ENCODE measurements around the gene MICAL3.
"Not testable (repeated sequence)": the region's sequence is repeated elsewhere in the genome, so short reads cannot be mapped to it uniquely, and the experiment has no call there.

Gene MICAL3, protein sequence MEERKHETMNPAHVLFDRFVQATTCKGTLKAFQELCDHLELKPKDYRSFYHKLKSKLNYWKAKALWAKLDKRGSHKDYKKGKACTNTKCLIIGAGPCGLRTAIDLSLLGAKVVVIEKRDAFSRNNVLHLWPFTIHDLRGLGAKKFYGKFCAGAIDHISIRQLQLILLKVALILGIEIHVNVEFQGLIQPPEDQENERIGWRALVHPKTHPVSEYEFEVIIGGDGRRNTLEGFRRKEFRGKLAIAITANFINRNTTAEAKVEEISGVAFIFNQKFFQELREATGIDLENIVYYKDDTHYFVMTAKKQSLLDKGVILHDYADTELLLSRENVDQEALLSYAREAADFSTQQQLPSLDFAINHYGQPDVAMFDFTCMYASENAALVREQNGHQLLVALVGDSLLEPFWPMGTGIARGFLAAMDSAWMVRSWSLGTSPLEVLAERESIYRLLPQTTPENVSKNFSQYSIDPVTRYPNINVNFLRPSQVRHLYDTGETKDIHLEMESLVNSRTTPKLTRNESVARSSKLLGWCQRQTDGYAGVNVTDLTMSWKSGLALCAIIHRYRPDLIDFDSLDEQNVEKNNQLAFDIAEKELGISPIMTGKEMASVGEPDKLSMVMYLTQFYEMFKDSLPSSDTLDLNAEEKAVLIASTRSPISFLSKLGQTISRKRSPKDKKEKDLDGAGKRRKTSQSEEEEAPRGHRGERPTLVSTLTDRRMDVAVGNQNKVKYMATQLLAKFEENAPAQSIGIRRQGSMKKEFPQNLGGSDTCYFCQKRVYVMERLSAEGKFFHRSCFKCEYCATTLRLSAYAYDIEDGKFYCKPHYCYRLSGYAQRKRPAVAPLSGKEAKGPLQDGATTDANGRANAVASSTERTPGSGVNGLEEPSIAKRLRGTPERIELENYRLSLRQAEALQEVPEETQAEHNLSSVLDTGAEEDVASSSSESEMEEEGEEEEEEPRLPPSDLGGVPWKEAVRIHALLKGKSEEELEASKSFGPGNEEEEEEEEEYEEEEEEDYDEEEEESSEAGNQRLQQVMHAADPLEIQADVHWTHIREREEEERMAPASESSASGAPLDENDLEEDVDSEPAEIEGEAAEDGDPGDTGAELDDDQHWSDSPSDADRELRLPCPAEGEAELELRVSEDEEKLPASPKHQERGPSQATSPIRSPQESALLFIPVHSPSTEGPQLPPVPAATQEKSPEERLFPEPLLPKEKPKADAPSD (N-terminal part only)

DNA sequence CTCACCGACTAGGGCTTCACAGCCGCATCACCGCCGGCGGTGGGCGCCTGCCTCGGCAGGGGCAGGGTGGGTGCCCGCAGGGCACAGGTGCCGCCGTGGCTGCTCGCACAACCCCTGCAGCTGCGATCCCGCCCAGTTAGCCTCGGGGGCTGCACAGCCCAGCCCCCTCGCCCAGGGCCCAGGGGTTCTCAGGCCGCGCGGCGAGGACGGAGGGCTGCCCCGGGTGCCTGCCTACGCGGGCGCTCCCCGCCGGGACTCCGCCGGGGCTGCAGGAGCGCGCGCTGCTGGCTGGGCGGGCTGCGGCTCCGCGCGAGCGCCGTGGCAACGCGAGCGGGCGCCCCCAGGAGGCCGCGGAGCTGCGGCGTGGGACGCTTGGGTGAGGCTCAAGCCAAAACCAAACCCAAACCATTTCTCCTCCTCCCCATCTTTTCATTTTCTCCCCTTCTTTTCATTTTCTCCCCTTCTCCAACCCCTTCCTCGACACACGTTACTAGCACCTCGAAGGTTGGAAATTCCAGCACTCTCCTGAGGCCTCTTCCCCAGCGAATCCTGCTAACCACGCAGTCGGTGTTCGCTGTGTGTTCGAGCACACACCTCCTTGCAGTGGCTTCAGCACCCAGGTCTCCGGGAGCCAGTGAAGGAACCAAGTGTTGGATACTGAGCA, at the start of gene MICAL3:
Gene MICAL3, minus strand, starts transcription at position 286 of the 664 bp plus-strand sequence. CDS start 117,749 bp downstream, outside the sequence.
- Histone ChIP-seq H3K27ac (ENCODE audit: low read length) (no peak within 1 kb of the TSS), H2AFZ (ENCODE audit: low read length) (peak within 1 kb of the TSS; percentile 84), H3F3A (ENCODE audit: insufficient read depth, low read length) (peaks cover 6% of the 10 kb centered on the region; the same call in 1 of the 2 replicates), H3K9ac (ENCODE audit: low read length) (peak within 1 kb of the TSS; percentile 59; the same call in 1 of the 2 replicates), H4K20me1 (ENCODE audit: insufficient read depth, low read length) (no peaks in the 10 kb centered on the region), H3K9me2 (replicated peaks; ENCODE audit: insufficient read depth, low read length) (no peaks in the 10 kb centered on the region), H3K4me2 (ENCODE audit: low read depth, low read length) (peak within 1 kb of the TSS; percentile 91), H3K79me2 (ENCODE audit: low read length) (no peaks in the 10 kb centered on the region; the same call in 1 of the 2 replicates), H3K4me3 (ENCODE audit: low read length) (peak within 1 kb of the TSS; percentile 80), H3K27me3 (replicated peaks; ENCODE audit: insufficient read depth, low read length) (no peaks in the 10 kb centered on the region), H3K9me3 (replicated peaks; ENCODE audit: insufficient read depth, low read length) (no peaks in the 10 kb centered on the region), H3K4me1 (ENCODE audit: low read length) (peaks cover 26% of the 10 kb centered on the region), H3K36me3 (replicated peaks; ENCODE audit: insufficient read depth, low read length) (no peaks in the 10 kb centered on the region)
- DNase-seq = peak; percentile 80
- TF ChIP-seq, protein P1, sequence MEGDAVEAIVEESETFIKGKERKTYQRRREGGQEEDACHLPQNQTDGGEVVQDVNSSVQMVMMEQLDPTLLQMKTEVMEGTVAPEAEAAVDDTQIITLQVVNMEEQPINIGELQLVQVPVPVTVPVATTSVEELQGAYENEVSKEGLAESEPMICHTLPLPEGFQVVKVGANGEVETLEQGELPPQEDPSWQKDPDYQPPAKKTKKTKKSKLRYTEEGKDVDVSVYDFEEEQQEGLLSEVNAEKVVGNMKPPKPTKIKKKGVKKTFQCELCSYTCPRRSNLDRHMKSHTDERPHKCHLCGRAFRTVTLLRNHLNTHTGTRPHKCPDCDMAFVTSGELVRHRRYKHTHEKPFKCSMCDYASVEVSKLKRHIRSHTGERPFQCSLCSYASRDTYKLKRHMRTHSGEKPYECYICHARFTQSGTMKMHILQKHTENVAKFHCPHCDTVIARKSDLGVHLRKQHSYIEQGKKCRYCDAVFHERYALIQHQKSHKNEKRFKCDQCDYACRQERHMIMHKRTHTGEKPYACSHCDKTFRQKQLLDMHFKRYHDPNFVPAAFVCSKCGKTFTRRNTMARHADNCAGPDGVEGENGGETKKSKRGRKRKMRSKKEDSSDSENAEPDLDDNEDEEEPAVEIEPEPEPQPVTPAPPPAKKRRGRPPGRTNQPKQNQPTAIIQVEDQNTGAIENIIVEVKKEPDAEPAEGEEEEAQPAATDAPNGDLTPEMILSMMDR (IDR thresholded peaks at IDR 0.05; ENCODE audit: low read length) = peak; percentile 53
- TF ChIP-seq EZH2 (optimal IDR thresholded peaks at IDR 0.05; ENCODE audit: low read depth, low read length) = no peak

DNA sequence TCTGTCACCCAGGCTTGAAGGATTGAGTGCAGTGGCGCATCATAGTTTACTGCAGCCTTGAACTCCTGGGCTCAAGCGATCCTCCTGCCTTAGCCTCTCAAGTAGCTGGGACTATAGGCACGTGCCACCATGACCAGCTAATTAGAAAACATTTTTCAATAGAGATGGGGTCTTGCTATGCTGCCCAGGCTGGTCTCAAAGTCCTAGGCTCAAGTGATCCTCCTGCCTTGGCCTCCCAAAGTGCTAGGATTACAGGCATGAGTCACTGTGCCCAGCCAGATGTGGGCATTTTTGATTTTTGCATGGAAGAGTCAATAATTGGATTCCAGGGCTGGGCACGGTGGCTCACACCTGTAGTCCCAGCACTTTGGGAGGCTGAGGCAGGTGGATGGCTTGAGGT, 49.6 kb upstream of the MICAL3 start:
- DNase-seq; H2AFZ ChIP-seq (ENCODE audit: low read length); H3K4me2 ChIP-seq (ENCODE audit: low read depth, low read length); H3F3A ChIP-seq (ENCODE audit: insufficient read depth, low read length); H3K9me3 ChIP-seq (replicated peaks; ENCODE audit: insufficient read depth, low read length); H3K4me3 ChIP-seq (ENCODE audit: low read length); H3K27ac ChIP-seq (ENCODE audit: low read length); H3K27me3 ChIP-seq (replicated peaks; ENCODE audit: insufficient read depth, low read length); H3K9me2 ChIP-seq (replicated peaks; ENCODE audit: insufficient read depth, low read length); H3K36me3 ChIP-seq (replicated peaks; ENCODE audit: insufficient read depth, low read length); H3K9ac ChIP-seq (ENCODE audit: low read length); H4K20me1 ChIP-seq (ENCODE audit: insufficient read depth, low read length): not testable (repeated sequence)
- peaks cover 22% of the 10 kb centered on the region for H3K79me2 ChIP-seq (ENCODE audit: low read length)
- peaks cover 13% of the 10 kb centered on the region; the same call in 1 of the 2 replicates for H3K4me1 ChIP-seq (ENCODE audit: low read length)

DNA sequence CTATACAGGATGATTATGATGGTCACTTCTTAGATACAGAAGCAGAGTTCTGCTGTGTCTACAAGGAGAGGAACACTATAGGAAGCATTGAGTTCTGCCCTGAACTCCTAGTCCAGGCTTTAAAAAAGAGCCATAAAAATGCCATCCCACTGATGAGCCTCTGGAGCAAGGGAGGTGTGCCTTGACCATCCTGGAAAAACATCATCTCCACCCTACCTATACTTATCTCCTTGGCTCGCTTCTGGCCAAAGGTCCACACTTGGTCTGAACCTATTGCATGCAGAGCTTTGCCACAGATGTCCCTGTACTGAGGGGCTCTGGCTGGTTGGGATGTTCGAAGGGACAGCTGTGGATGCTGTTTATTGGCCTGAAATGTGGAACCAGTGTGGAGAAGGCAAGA, 49.1 kb upstream of the MICAL3 start:
- no peak for DNase-seq
- TF ChIP-seq, protein P1 (IDR thresholded peaks at IDR 0.05; ENCODE audit: low read length) = no peak
- no peak for TF ChIP-seq EZH2phosphoT487 (IDR thresholded peaks at IDR 0.05; ENCODE audit: low read length)
- no peak for TF ChIP-seq EZH2 (optimal IDR thresholded peaks at IDR 0.05; ENCODE audit: low read depth, low read length)
- Histone ChIP-seq H3K4me3 (ENCODE audit: low read length) (no peak overlapping the region), H3K36me3 (replicated peaks; ENCODE audit: insufficient read depth, low read length) (no peaks in the 10 kb centered on the region), H3K9me3 (replicated peaks; ENCODE audit: insufficient read depth, low read length) (no peaks in the 10 kb centered on the region), H3K79me2 (ENCODE audit: low read length) (peaks cover 17% of the 10 kb centered on the region), H3F3A (ENCODE audit: insufficient read depth, low read length) (peaks cover 4% of the 10 kb centered on the region; the same call in 1 of the 2 replicates), H4K20me1 (ENCODE audit: insufficient read depth, low read length) (no peaks in the 10 kb centered on the region), H3K4me1 (ENCODE audit: low read length) (peaks cover 13% of the 10 kb centered on the region; the same call in 1 of the 2 replicates), H2AFZ (ENCODE audit: low read length) (no peak overlapping the region), H3K27ac (ENCODE audit: low read length) (no peak overlapping the region), H3K4me2 (ENCODE audit: low read depth, low read length) (no peak overlapping the region), H3K9me2 (replicated peaks; ENCODE audit: insufficient read depth, low read length) (no peaks in the 10 kb centered on the region), H3K9ac (ENCODE audit: low read length) (no peak overlapping the region), H3K27me3 (replicated peaks; ENCODE audit: insufficient read depth, low read length) (no peaks in the 10 kb centered on the region)

Measured in MM.1S (cell line).